GM19025 (cell line): ENCODE measurements around the gene COIL.
A peak's percentile ranks its signal among the peaks of the same experiment; 100 is the strongest.
"Not testable (repeated sequence)": the region's sequence is repeated elsewhere in the genome, so short reads cannot be mapped to it uniquely, and the experiment has no call there.

Experiments used
- ATAC-seq: cut with Tn5 transposase; IDR thresholded peaks from one replicate; pipeline ENCODE4 v1.9.1; 2021; ENCODE audit warnings: mild to moderate bottlenecking, low read depth, moderate library complexity; ENCODE audit not compliant: unreplicated experiment

COIL gene

DNA sequence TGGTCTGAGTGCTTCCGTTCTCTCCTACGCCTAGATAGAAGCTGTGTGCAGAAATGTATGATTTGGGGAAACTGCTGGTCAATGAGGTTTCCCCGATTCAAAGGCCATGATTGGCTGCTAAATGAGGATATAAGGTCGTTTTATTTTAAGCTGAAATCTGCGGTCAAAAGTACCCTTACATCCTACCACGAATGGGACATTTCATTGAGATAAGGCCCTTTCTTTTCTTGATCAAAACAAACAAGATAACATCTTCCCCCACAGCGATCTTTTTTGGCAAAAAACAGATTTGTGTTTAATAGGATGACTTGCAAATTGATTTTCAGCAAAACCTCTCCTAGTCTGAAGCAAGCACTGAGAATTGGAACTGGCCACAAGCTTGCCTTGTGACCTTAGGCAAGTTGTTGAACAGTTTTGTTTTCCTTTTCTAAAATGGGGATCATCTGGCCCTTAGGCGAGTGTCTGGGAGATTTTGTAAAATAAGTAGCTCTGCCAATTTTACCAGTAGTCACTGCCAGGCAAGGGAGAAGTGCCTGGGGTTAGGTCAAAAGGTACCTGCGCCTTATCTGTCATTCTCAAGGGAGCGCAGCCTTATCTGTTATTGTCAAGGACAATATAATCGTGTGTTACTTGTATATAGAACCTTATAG is 17.7 kb upstream of the COIL start:
- peak; percentile 29 for ATAC-seq

DNA sequence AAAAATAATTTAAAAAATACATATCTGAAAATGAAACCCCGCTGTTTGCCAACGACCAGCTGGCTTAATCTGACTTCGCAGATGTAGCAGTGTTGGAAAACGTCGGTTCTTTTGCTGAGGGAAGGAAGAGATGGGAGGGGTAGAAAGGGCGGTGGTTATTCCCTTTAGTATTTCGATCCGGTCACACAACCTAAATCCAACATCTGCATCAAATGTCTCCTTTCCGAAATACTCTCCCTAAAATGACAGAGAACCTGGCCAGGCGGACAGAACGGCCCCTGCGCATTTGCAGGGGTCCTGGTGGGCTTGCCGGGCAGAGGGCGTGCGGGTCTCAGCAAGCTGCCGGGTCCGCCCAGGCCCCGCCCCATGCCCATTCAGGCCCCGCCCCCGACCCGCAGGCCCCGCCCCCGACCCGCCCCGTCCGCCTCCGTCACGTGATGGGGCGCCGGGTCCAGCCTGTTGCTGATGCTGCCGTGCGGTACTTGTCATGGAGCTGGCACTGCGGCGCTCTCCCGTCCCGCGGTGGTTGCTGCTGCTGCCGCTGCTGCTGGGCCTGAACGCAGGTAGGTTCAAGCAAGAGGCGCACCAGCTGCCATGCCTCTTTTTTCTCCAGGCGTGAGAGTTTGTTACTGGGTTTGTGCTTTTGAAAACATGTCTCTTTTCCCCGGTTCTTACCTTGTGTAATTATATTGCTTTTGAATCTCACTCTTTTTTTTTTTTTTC is 17.0 kb upstream of the COIL start, which contains the start of gene SCPEP1:
SCPEP1 (plus strand) TSS at position 459 of the 723 bp plus-strand sequence; CDS start at position 488, 29 bp downstream.
- ATAC-seq = peak; percentile 54

DNA sequence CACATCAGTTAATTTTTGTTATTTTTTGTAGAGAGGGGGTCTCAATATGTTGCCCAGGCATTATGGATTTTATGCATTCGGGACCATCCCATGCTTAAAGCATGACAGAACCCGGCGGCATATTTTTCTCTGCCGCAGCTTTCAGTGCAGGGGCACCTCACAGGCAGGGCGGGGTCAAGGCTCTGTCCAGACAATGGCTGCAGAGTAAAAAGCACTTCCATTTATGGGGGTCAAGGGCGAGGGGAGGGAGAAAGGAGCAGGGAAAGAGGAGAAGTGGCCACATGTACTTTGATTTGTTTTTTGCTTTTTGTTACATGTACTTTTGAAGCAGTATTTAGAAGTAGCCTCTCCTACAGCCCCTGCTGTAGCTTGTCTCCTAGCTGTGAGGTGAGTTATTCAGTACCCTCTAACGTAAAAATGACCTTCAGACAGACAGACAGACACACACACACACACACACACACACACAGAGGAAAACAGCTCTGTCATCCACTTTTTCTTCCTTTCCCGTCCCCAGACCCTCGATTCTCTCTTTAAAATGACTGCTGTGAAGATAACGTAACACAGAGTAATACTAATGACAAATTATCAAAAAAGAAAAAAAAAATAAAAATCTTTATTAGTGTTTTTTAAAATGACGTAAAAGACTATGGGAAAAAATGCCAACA is 16.2 kb upstream of the COIL start:
- ATAC-seq = no peak

DNA sequence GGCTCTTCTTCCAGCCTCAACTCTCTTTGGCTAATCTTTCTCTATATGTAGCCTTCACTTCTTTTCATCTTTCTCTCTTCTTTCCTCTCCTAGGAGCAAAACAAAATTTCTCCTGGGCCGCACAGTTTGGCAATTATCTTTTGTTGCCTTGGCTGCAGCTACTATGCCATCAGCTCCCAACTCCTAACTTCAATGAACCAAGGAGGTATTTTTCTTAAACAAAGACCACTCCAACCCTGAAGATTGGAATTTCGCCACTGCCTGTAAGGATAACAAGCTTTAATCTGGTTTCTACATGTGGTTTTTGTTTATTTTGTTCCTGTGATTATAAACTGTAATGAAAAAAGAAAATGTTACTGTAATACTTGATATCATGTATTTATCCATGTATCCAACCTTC is 14.8 kb upstream of the COIL start:
- no peak for ATAC-seq

DNA sequence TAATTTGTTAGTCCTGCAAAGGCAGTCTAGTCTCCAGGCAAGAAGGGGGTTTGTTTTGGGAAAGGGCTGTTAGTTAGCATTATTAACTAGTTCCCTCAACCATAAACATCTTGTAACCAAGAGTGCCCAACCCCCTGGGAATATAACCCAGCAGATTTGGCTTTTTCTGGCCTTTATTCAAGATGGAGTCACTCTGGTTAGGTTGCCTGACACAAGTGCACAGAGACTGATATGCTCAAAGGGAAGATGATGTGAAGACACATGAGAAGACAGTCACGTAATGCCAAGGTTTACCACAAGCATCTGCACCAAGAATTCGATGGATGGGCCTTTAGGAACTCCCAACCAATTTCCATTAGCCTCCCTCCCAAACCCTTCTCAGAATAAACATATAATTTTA is 13.2 kb upstream of the COIL start:
- ATAC-seq = no peak

DNA sequence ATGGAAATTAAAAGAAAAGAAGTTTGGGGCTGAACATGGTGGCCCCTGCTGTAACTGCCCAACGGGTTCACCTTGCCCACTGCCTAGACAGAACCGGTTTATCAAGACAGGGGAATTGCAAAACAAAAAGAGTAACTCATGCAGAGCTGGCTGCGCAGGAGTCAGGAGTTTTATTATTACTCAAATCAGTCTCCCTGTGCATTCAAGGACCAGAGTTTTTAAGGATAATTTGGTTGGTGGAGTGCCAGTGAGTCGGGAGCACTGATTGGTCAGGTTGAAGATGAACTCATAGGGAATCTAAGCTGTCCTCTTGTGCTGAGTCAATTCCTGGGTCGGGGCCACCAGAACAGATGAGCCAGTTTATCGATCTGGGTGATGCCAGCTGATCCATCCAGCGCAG is 12.7 kb upstream of the COIL start:
- ATAC-seq = no peak

DNA sequence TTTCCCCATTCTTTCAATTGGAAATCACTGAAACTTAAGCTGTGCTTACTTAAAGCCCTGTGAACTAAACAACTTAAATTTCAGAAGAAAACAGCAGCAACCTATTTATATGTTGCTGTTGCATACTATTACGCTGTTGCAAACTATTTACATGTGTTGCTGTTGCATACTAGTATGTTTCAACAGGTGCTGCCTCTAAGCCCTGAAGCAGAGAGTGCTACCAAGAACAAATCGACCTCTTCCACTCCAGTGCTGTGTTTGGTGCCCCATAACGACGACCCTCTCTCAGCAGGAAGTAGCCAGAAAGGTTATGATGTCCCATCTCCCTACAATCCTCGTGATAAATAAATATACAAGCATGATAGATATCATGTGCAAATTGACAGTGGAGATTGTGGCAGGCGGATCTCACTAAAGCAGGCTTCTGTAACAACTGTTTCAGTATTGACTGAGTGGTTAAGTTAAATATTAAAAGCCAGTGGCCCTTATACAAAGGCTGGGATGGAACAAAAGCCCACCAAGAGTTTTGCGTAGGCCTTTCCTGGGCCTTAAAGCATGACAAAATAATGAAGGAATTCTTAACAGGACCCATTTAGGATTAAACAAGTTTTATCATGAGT is 11.4 kb upstream of the COIL start:
- ATAC-seq = no peak

DNA sequence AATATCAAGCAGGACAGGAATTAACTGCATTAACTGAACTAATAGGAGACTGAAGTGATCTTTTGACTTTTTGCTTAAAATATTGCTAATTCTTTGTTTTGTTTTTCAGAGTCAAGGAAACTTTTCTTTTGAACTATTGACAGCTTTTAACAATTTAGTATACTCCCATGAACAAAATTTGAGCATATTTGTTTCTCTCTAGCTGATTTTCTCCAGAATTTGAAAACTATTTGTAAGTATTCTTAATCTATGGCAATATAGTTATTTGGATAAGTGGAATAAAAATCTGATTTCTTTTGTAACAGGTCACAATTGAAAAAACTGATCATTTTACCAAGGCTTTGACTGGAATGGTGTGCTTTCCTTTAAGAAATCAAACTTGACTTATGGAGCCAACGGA is 10.1 kb upstream of the COIL start:
- ATAC-seq = no peak

DNA sequence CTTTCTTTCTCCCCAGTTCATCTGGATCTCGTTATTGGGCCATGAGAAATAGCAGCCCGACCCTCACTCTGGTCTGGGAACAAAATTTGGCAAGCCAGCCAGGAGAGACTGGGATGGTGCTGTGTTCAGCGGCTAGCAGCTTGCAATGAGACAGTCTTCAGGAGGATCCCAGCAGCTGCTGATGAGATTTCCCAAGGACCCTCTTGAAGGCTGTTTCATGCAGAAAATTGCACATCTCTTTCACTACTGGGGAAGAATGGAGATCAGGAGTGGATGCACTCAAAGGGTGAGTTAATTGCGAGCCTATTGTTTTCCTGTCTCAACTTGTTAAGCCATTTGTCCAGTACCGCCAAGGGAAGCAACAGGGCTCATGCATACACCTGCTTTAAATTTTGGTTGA is 5.5 kb upstream of the COIL start:
- no peak for ATAC-seq

DNA sequence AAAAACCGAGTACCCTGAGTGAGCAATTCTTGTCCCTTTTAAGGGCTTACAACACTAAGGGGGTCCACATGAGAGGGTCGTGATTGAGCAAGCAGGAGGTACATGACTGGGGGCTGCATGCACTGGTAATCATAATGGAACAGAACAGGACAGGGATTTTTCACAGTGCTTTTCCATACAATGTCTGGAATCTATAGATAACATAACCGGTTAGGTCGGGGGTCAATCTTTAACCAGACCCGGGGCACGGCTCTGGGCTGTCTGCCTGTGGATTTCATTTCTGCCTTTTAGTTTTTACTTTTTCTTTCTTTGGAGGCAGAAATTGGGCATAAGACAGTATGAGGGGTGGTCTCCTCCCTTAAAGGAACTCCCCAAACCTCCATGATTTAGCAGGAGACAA is 4.8 kb upstream of the COIL start:
- ATAC-seq = not testable (repeated sequence)

DNA sequence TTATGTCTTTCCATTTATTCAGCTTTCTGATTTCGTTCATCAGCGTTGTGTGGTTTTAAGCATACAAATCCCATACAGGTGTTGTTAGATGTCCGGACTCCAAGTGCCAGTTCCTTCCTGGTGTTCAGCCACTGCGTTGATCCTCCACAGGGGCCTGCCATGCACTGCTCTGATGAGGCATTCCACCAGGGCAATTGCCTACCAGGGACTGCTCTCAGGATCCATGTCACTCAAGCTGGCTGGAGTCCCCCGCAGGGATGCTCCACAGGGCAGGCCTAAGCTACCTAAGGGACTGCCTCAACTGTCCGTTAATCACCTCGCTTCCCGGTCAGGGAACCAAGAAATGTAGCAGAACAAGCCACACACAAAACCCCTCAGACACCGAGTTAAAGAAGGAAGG is 4.4 kb upstream of the COIL start:
- not testable (repeated sequence) for ATAC-seq

DNA sequence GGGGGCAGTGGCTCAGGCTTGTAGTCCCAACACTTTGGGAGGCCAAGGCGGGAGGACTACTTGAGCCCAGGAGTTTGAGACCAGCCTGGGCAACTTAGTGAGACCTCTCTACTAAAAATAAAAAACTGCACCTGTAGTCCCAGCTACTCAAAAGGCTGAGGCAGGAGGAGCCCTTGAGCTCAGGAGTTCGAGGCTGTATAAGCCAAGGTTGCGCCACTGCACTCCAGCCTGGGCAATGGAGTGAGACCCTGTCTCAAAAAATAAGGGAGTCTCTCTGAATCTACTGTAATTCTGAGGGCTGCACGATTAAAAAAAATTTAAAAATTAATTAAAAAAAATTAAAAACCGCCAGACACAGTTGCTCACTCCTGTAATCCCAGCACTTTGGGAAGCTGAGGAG is 3.9 kb downstream of the COIL start:
- no peak for ATAC-seq

DNA sequence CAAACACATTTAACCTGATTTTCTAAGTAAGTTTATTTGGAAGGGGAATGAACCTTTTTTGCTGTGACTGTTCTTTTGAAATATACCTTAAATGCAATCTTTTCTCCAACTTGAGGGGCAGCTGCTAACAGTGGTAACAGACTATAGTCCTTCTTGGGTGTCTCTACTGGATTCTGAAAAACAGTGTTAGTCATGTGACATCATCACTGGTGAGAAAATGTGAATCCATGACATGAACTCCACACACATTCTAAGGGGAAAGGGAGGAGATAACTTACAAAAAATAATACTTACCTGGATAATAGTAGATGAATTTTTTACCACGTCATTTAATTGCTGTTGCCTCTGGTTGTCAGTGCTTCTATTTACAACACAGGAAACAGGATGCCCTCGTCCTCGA is 11.3 kb downstream of the COIL start:
- ATAC-seq = no peak

DNA sequence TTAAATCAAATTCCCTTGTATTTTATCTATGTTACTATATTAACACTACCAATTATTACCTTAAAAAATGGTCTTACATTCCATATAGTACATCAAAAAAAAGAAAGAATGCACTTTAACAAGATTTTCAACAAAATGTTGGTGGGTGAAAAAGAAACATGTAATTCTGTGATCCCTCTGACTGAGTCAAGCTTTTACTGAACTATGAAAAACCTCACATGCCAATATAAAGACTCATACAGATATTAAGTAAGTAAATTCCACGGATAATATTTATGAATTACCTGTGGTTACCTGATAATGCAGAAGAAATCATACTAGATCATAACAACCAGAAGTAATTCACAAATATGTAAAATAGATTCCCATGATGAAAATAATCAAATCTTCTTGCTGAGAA is 12.4 kb downstream of the COIL start:
- ATAC-seq = no peak

DNA sequence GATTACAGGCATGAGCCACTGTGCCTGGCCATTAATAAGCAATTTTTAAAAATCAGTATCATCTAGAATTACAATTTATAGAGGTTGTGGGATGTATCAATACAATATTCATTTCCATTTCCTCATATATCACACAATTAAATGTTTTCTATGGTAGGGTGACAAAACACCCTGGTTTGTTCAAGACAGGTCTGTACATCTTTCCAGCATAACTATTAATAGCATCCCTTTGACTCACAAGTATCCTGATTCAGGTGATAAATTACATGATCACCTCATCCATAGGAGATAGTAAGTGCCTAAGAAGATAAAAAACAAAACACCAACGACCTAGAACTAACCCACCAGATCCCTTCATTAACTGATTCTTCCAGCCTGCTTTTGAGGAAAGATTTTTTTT is 13.1 kb downstream of the COIL start:
- ATAC-seq = no peak

DNA sequence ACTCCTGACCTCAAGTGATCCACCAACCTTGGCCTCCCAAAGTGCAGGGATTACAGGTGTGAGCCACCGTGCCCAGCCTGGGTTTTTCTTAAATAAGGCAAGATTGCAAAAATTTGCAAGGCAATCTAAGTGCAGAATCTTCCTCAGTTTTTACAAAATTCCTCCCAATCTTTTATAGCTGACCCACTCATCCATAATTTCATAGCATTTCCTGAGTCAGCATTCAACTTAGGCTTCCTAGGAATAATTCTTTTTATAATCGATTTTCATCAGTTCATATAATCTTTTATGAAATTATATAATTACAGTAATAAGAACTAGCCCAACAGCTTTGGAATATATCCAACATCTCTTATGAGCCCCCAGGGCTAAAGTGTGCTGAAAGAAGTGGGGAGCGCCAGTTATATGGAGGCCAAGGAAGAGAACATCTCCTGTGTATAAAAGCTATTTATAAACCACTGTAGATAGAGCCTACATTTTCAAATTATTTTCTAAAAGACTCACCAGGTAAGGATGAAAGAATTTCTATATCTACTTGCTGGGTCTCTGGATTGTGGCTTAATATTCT is 14.8 kb downstream of the COIL start:
- ATAC-seq = no peak

DNA sequence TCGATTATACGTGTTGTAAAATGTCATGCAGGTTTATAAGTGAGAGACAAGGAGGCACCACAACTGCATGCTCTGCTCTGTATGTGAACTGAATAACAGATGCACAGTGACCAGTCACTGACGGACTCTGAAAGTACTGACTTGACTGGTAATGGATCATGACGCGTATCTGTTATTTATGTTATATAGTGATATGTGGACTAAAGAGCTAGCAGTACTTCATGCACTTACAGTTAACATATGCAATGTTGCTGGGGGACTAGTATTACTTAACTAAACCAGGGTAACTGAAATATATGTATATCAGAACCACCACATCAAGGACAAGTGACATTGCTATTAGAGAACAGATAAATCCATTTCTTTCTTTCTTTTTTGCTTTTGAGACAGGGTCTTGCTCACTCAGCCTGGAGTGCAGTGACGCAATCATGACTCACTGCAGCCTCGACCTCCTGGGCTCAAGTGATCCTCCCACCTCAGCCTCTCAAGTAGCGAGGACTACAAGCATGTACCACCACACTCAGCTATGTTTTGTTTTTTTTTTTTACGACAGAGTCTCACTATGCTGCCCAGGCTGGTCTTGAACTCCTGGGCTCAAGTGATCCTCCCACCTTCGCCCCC is 17.2 kb downstream of the COIL start:
- no peak for ATAC-seq

DNA sequence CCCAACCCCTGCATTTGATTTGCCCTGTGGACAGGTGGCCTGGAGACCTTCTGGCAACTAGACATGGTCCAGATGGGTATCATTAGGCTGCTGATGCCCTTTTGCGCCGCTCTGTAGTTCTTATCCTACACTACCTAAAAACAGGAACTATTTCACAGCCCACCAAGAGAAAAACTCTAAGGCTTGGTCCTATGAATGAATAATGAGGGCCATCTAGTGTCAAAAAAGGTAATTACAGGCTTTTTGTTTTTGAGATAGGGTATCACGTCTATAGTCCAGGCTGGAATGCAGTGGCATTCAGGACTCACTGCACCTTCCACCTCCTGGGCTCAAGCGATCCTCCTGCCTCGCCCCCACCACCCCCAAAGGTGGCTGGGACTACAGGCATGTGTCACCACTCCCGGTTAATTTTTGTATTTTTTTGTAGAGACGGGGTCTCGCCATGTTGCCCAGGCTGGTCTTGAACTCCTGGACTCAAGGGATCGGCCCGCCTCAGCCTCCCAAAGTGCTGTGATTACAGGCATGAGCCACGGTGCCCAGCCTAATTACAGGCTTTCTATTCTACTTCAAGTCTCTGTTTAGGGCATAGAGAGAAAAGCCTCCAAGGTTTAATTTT is 20.9 kb downstream of the COIL start:
- ATAC-seq = no peak

DNA sequence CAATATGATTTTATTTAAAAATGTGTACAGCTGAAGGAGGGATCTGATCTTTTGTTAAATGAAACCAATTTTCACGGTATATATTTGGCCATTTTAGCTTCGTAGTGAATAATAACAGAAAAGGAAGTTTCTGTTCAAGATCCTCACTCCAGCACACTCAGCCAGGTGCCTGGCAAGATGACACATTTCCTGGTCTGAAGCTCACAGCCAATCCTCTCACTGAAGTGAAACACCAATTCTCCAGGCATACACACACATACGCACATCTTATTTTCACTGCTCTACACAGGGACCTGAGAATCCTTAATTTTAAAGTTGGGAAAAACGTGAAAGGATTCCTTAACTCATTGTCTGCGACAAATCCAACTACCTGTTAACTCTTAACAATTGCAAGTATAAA is 22.6 kb downstream of the COIL start:
- ATAC-seq = not testable (repeated sequence)

DNA sequence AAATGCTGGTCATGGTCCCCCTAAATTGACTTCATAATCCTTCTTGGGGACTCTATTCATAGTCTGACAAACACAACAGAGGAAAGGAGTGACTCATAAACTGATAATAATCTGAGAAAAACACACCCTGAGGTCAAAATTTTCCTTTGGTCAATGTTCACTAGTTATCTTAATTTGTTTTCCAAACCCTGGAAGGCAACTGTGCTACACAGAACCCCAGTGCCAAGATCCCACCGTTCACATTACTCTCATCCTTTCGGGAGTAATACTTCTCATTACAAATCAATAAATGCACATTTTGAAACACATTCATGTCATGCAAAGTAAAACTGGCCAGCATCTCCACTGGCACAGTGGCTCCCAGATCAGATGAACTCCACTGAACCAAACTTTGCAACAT is 23.2 kb downstream of the COIL start:
- ATAC-seq = no peak
